ENCODE measurements around the gene CREB5. TPM values are rescaled to one million over a fixed set of nuclear protein-coding genes. Genes with fewer than 3 reads are reported as not detected.

CREB5 gene
- total and polyA plus RNA-seq, 2 of the 8 experiments (the other 6 are each of a cell fraction or from before 2014, with no cell fraction given), result 2.4 to 2.7 TPM

- H3K79me1 ChIP-seq (ENCODE audit: low read depth, low read length), result no peaks in the 10 kb centered on the region
- no peak overlapping the region for H3K18ac ChIP-seq (ENCODE audit: extremely low read depth, low read length)
- no peak overlapping the region for H2BK5ac ChIP-seq (ENCODE audit: low read depth, low read length)
- H4K91ac ChIP-seq (replicated peaks; ENCODE audit: insufficient read length, low read length), result no peak overlapping the region
- peak; percentile 52 to 54 for DNase-seq (ENCODE audit: low read depth in 1 of 2, low spot score in 2 of 2)
- no peak overlapping the region for H3K14ac ChIP-seq (ENCODE audit: insufficient read length)
- no peak overlapping the region for H3K4ac ChIP-seq (replicated peaks; ENCODE audit: insufficient read length, low read depth, low read length)
- 59% methylated on average over 7 of the region's 7 CpGs; no CpG with 5 or more reads in 1 of the 2 experiments for WGBS, 2 experiments (ENCODE audit: extremely low coverage in 1 of 2, insufficient coverage in 1 of 2, insufficient read length in 1 of 2, insufficient replicate concordance in 2 of 2, low coverage in 1 of 2, low lambda C conversion rate in 2 of 2, missing lambda C conversion rate in 1 of 2)
- H3K36me3 ChIP-seq (ENCODE audit: control insufficient read depth in 2 of 4, insufficient read depth in 4 of 4, low read length in 3 of 4), result no peaks in the 10 kb centered on the region
- H3K79me2 ChIP-seq (ENCODE audit: control insufficient read depth in 1 of 2, insufficient read depth in 2 of 2, low read length in 2 of 2), result no peaks in the 10 kb centered on the region
- FAIRE-seq, result peak; percentile 85
- H3K23ac ChIP-seq (ENCODE audit: insufficient read length), result no peak overlapping the region
- no peaks in the 10 kb centered on the region for H3K23me2 ChIP-seq (ENCODE audit: low read depth, low read length)
- H3K56ac ChIP-seq (replicated peaks; ENCODE audit: insufficient read length, low read depth, low read length), result no peak overlapping the region
- peaks cover 0 to 3% (median 0%) of the 10 kb centered on the region in 4 experiments; a peak in 1 of 7 replicates for H3K4me1 ChIP-seq (replicated peaks in 1 of 4; ENCODE audit: control insufficient read depth in 3 of 4, insufficient read depth in 4 of 4, low read length in 3 of 4)
- no peak overlapping the region for H3K4me2 ChIP-seq (ENCODE audit: insufficient read depth in 1 of 2, low read depth in 2 of 2, low read length in 2 of 2)
- H3K9ac ChIP-seq (replicated peaks in 1 of 4; ENCODE audit: extremely low read depth in 1 of 4, low read depth in 3 of 4, low read length in 3 of 4), result no peak overlapping the region
- H3K9me3 ChIP-seq (ENCODE audit: insufficient read depth in 2 of 2, low read depth in 1 of 2, low read length in 1 of 2), result no peaks in the 10 kb centered on the region
- no peak overlapping the region for H2BK20ac ChIP-seq (ENCODE audit: low read length)
- H4K8ac ChIP-seq (ENCODE audit: extremely low read depth, insufficient read depth, low read length), result no peak overlapping the region
- H4K20me1 ChIP-seq (replicated peaks in 1 of 2; ENCODE audit: control insufficient read depth in 1 of 2, insufficient read depth in 2 of 2, low read length in 2 of 2), result no peaks in the 10 kb centered on the region
- ChIA-PET POLR2A (ENCODE audit: partially characterized antibody) (no interaction called here), CTCF (ENCODE audit: partially characterized antibody) (interaction anchor here (0.8 to 1.9 kb wide), 16 partner anchors 11 to 227 kb away, joined by 3 to 6 read pairs (median 4); partner anchors contain the start of gene CREB5)
- H2AK5ac ChIP-seq (ENCODE audit: low read depth, low read length), result no peak overlapping the region
- H3K4me3 ChIP-seq (ENCODE audit: extremely low read depth in 1 of 4, insufficient read depth in 2 of 4, low read depth in 3 of 4, low read length in 4 of 4), result no peak overlapping the region
- H2AFZ ChIP-seq (ENCODE audit: low read length), result peak overlapping the region; percentile 29; the same call in 1 of the 2 replicates
- H4K5ac ChIP-seq (ENCODE audit: insufficient read length, low read depth, low read length), result no peak overlapping the region
- no peak overlapping the region for H3K27ac ChIP-seq (ENCODE audit: low read depth, low read length)
- H2BK15ac ChIP-seq (ENCODE audit: low read length), result no peak overlapping the region
- H2BK120ac ChIP-seq (replicated peaks; ENCODE audit: low read depth, low read length), result no peak overlapping the region
- H2BK12ac ChIP-seq (ENCODE audit: low read depth, low read length), result no peak overlapping the region
- H3K27me3 ChIP-seq (replicated peaks in 1 of 4; ENCODE audit: control insufficient read depth in 3 of 4, extremely low read depth in 1 of 4, insufficient read depth in 3 of 4, low read length in 3 of 4), result no peaks in the 10 kb centered on the region
- TF ChIP-seq JUN (IDR thresholded peaks at IDR 0.05; ENCODE audit: low read depth, low read length) (no peak), SP4 (IDR thresholded peaks at IDR 0.05; ENCODE audit: low read length) (no peak), MAX (IDR thresholded peaks at IDR 0.05) (no peak), JUND (IDR thresholded peaks at IDR 0.05; ENCODE audit: low read length) (no peak), CHD1 (IDR thresholded peaks at IDR 0.05; ENCODE audit: low read depth, low read length) (no peak), ZNF274 (IDR thresholded peaks at IDR 0.05; ENCODE audit: borderline replicate concordance, extremely low read depth, low read length) (no peak), ATF2 (IDR thresholded peaks at IDR 0.05; ENCODE audit: low read length) (no peak), HDAC2 (IDR thresholded peaks at IDR 0.05; ENCODE audit: borderline replicate concordance in 1 of 2, low read depth in 2 of 2, low read length in 2 of 2) (no peak), TAF7 (optimal IDR thresholded peaks at IDR 0.05; ENCODE audit: borderline replicate concordance, low read depth, low read length) (no peak), TEAD4 (IDR thresholded peaks at IDR 0.05; ENCODE audit: low read depth, low read length) (peak; percentile 98), RBBP5 (IDR thresholded peaks at IDR 0.05; ENCODE audit: borderline replicate concordance, low read depth, low read length) (no peak), TAF1 (IDR thresholded peaks at IDR 0.05; ENCODE audit: low read depth, low read length) (no peak), SRF (IDR thresholded peaks at IDR 0.05; ENCODE audit: low read depth, low read length) (no peak)
These were observed 123.9 kb downstream of the CREB5 start for GRCh38 chr7:28536259-28536658.
